ENCODE results near the gene LPO.

LPO gene

DNA sequence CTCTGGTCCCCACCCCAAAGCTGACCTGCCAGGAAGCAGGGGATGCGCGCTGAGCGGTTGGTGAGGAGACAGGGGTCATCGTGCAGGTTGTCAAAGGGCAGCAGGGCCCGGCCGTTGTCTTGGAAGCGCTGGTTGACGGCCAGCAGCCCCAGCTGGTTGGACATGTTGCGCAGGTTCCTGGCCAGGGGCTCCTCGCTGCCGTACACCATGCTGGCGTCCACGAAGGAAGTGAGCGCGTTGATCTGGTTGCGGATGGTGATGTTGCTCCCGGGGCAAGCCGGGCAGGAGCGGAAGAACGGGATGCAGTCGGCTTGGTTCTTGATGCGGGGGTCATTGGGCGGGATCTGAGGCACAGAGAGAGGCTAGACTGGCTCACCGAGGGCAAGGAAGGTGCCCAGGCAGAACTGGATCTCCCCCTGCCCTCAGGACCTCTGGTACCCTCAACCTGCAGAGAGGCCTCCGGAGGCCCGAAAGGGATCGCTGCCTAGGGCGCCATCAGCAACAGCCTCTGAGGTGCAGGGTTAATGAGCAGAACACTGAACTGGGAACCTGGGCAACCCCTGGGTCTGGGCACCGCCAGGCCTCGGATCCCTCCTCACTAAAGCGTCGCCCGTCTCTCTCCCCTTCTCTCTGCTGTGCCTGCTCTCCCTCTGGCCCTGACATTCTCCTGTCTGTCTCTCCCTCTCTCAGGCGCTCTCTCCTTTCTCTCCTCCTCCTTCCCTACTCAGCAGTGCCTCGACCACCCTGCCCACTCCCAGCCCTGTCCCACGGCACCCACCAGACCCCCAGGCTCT, 39.6 kb downstream of the LPO start:
- DNase-seq (ENCODE audit: low read depth in 2 of 2), result no peak

DNA sequence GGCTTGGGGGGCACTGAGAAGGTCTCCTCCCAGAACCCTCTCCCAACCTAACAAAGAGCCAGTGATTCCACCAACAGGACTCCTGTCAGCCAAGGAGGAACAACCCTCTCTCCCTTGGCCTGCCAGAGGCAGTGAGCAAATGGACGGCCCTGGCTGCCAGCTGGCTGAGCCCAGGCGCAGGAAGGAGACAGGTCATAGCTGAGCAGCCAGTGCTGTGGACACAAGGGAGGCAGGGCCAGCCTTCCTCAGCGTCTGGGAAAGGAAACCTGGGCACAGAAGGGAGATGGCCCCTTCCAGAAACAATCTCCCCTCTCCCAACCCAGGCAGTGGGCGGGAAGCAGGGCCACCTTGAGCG, 40.3 kb downstream of the LPO start:
- no peak for DNase-seq (ENCODE audit: low read depth in 2 of 2)

DNA sequence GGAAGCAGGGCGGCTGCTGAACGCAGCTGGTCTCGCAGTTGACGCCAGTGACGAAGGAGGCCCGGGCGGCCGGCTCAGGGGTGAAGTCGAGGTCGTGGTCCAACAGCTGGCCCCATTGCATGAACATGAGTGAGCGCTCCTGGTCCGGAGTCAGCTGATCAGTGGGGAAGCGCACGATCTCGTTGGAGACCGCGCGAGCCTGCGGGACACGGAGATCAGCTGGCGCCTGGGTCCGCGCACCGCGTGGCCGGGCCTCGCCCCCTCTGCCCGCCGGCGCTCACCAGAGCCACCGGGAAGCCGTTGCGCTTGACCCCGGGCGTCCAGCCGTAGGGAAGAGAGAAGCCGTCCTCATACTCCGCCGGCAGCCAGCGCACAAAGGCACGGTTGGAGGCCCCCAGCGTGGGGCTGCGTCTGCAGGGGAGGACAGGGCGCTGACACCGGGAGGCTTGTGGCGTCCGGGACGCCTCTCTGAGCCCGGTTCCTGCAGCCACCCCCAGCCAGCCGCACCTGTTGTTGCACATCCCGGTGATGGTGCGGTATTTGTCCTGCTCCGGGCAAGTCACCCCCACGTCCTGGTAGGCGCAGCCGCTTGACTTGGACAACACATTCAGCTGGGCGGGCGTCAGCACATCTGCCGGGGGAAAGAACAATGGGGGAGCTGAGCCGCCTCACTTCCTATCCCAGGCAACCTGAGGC, 40.8 kb downstream of the LPO start:
- no peak for DNase-seq (ENCODE audit: low read depth in 2 of 2)

GRCh38 chr17:58279736-58280479, 41.5 kb downstream of the LPO start:
- no peak for DNase-seq (ENCODE audit: low read depth in 2 of 2)

DNA sequence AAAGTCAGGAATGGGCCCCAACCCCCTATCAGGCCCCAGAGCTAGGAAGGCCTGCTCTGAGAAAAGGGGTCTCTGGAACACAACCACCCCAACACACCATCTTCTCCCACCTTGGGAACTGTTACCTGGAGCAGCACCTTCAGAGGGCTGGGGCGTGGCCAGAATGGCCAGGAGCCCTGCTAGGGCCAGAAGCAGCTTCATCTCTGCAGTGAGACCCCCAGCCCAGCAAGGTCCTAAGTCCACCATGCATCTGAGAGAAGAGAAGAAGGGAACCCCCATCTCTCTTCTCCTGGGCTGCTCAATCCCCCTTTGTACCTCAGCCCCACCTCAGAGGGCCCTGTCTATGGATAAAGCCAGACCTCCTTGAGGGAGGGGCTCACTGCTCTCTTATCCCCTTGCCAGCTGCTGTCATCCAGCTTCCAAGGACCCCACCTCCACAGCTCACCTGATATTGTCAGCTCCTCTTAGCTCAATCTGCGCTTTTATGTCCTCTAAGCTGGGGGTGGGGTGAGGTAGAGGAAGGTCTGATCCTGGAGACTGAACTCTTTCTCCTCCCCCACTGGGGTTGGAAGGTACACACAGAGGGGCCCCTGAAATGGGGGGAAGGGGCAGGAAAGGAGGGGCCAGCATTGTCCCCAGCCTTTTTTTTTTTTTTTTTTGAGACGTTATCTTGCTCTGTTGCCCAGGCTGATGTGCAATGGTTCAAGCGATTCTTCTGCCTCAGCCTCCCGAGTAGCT, 42.3 kb downstream of the LPO start, which contains the start of gene MPO:
MPO (minus strand) TSS at position 456 of the 738 bp plus-strand sequence; CDS start at position 279, 177 bp downstream.
- no peak for DNase-seq (ENCODE audit: low read depth in 2 of 2)

GRCh38 chr17:58281511-58282011, 43.2 kb downstream of the LPO start:
- no peak for DNase-seq (ENCODE audit: low read depth in 2 of 2)

- no peak for DNase-seq (ENCODE audit: low read depth in 2 of 2)
Observed at GRCh38 chr17:58282442-58282841, 44.1 kb downstream of the LPO start.

DNA sequence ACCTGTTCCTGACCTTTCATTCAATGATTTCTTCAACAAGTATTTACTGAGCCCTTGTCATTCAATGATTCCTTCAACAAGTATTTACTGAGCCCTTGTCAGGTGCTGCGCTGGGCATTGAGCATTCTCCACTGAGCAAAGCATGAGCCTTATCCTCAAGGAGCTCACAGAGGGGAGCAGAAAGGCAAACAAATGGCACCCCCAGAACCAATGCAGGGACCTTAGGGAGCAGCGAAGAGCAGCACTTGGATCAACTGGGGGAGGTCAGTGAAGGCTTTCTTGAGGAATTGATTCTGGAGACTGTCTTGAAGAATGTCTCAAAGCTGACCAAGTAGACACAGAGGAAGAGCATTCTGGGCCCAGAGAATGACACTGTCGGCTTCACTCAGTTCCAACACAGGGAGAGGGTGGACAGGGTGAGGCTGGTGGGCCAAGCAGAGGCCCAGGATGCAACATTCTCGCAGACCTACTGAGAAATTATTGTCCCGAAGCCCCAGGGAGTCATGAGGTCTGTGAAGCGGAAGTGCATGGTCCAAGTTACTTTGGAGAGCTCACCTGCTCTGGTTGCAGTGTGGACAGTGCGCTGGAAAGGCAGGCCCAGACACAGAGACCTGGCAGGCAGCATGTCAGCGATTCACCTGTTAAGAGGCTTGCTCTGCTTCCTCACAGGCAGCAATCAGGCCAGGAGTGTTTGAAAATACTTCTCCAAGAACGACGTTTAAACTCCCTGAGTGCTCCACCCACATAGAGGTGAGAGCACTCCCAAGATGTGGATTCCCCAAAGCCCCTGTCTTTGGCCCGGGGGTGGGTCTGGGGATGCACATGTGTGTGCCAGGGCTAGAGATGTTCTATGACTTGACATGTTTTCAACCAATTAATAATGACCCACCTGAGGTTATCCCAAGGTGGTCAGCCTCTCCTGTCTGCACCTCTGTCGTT, 45.6 kb downstream of the LPO start:
- no peak for DNase-seq (ENCODE audit: low read depth in 2 of 2)

DNA sequence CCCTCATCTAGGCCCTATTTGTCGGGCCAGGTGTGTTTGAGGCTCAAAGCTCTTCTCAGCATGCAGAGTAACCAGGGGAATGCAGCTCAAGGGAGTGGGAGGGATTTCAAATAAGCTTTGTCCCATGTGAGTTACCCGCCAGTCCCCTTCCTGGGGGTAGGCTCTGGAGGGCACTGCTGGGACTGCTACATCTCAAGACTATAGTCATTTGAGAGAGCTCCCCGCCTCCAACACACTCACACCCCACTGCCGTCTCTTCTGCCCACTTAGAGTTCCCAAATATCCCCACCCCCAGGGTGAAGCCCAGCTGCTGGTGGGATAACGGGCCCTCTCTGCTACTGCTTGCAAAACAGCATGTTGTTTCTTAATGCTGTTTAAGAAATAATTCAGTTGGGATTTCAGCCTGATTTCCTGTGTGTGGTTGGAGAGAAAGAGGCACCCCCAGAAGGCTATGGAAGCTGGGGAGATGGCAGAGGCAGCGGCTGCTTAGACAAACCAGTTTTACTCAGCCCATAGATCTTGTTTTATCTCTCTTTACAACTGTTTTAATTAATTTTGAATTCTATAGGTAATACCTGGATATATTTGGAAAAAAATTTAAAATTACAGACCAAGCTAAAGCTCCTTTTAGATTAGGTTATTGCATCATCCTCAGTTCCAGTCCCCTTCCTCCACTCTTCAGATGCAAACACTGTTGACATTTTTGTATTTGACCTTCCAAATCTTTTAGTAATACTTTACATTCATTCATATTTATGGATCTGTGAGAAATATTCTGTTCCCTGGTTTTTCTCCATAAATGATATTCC, 46.4 kb downstream of the LPO start:
- DNase-seq (ENCODE audit: low read depth in 2 of 2), result no peak

- DNase-seq (ENCODE audit: low read depth in 2 of 2), result no peak
Observed at GRCh38 chr17:58285422-58285810, 47.0 kb downstream of the LPO start.

GRCh38 chr17:58289869-58290268, 51.5 kb downstream of the LPO start:
- DNase-seq (ENCODE audit: low read depth in 2 of 2), result no peak

GRCh38 chr17:58291246-58291645, 52.9 kb downstream of the LPO start:
- no peak for DNase-seq (ENCODE audit: low read depth in 2 of 2)

- no peak for DNase-seq (ENCODE audit: low read depth in 2 of 2)
Observed at GRCh38 chr17:58294034-58294433, 55.6 kb downstream of the LPO start.

- no peak for DNase-seq (ENCODE audit: low read depth in 2 of 2)
Observed at GRCh38 chr17:58300336-58300735, 62.0 kb downstream of the LPO start.

- DNase-seq (ENCODE audit: low read depth in 2 of 2), result no peak
Observed at GRCh38 chr17:58301504-58302150, 63.2 kb downstream of the LPO start.

DNA sequence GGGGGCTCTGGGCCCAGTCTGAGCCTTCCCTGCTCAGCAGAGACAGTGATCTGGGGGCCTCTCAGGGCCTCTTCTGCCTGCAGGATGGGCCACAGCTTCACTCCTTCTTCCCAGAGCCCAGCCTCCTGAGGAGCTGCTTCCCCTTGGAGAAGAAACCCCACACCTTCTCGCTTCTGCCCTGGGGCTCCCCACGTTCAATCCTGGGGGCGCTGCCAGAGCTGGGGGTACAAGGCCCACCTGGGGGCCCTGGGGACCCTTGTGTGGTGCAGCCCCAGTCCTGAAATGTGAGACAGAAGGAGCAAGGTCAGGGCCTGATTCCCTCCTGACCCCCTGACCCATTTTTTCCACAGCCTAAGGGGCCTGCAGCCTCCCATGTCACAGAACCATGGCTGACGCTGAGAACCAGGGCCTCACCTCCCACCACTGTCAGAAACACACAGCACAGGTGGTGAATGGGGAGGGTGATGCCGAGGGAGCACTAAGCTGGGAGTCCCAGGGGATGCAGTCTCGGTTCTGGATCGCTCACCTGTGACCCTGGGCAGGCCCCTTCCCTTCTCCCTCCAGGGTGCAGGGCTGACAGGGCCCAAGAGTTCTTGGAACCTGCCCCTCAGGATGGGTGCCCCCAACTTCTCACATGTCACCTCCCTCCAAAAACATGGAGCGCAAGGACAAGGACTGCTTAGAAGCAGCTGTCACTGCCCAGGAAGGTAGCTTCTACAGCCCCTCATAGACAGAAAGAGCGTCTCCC, 64.0 kb downstream of the LPO start:
- DNase-seq (ENCODE audit: low read depth in 2 of 2), result no peak

DNA sequence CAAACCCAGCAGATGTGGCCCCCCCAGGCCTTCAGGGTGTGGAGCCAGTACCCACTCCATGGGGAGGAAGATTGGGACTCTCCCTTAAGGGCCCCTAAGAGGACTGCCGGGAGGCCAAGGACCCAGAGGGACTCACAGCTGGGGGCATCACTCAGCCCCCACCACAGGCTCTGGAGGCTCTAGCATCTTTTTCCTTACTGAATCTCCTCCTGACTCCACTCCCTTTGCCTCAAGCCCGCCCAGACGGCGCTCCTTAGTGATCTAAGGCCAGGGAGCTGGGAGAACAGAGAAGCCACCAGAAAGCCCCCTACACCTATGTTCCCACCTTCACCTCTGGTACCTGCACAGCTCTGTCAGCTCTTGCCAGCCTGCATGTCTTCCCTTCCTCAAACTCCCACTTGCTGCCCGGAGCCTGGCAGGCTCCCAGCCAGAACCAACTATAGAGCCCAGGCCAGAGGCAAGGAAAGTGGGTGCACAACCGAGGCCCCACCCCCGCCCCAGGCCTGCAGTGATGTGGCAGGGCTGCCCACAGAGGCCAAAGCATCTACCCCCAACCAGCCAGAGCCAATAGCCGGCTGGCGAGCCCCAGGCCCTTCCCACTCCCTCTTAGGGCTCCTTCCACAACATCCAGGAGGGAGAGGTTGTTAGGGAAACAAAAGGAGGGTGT, 64.7 kb downstream of the LPO start:
- DNase-seq (ENCODE audit: low read depth in 2 of 2), result no peak

All from stimulated activated CD4-positive, alpha-beta T cell treated with anti-CD3 and anti-CD28 coated beads, Interleukin-4, amount 100 ng/mL, for 48 hours (primary cell).